Measurements from ENCODE around the gene HYDIN. TPM values are rescaled to one million over a fixed set of nuclear protein-coding genes. Genes with fewer than 3 reads are reported as not detected.

Gene HYDIN
- total RNA-seq, 1 experiment from 2014 or later, result not detected

DNA sequence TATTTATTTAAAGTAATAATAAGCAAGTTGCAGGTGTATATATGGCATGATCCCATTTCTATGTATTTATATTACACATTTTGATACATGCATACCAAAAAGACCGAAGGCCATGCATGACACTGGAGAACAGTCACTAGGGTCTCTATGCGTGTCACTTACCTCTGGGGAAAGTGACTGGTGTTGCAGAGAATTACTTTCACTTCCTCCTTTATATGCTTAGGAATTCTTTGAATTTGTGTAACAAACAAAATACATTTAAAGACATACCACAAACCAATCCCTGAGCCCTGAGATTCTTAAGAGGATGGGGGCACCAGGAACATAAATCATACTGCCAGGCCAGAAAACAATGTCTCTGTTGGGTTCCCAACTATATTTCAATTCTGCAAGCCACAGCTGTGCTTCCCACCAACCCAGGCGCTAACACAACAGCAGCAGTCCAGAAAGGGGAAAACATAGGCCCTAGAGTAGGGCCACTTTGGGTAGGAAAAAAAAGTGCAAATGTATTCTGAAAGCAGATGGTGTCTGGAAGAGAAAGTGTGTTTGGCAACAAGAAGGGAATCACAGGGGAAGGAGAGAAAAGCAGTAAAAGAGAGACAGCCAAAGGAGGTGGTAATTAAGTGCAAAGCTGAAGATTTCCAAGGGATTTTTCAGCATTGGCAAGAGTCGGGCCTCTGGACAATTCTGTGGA lies 24.5 kb upstream of the HYDIN start:
- DNase-seq (ENCODE audit: low read depth, low spot score) (no peak), ATAC-seq (no peak)
- Histone ChIP-seq H4K20me1 (ENCODE audit: insufficient read depth) (no peaks in the 10 kb centered on the region), H3K4me3 (replicated peaks in 1 of 2; ENCODE audit: low read depth in 1 of 2, low read length in 2 of 2) (no peak overlapping the region), H3K36me3 (ENCODE audit: control insufficient read depth in 1 of 2, insufficient read depth in 2 of 2, low read length in 2 of 2) (no peaks in the 10 kb centered on the region), H3K9ac (ENCODE audit: low read length) (no peak overlapping the region), H3K4me1 (ENCODE audit: control insufficient read depth in 1 of 2, insufficient read depth in 2 of 2, low read length in 2 of 2) (no peaks in the 10 kb centered on the region), H3K4me2 (ENCODE audit: low read length) (no peak overlapping the region), H2AFZ (ENCODE audit: low read depth, low read length, poor library complexity, severe bottlenecking) (no peak overlapping the region), H3K9me2 (ENCODE audit: insufficient read depth) (no peaks in the 10 kb centered on the region), H3K79me2 (ENCODE audit: insufficient read depth, low read length) (no peaks in the 10 kb centered on the region), H3K27me3 (ENCODE audit: insufficient read depth, low read length) (no peaks in the 10 kb centered on the region), H3K9me3 (ENCODE audit: control insufficient read depth in 1 of 2, insufficient read depth in 1 of 2, low read depth in 1 of 2, low read length in 2 of 2) (no peaks in the 10 kb centered on the region), H3K27ac (ENCODE audit: low read depth, low read length) (no peak overlapping the region)
- intact Hi-C loops (cut with micrococcal nuclease), result no loop called here
- ChIA-PET CTCF (interaction anchor here (1.4 kb wide), 1 partner anchor 57 kb away, joined by 3 read pairs; no protein-coding TSS in a partner anchor), POLR2A (no interaction called here), RAD21 (ENCODE audit: low non-redundant PET in 1 of 2, low total read pairs in 2 of 2, uncharacterized antibody in 2 of 2, unreplicated experiment in 2 of 2) (no interaction called here)
- no TSS peak for BruUV-seq (replicated peaks)
- no peak for TF ChIP-seq TCF7L2 (IDR thresholded peaks at IDR 0.05; ENCODE audit: borderline replicate concordance, extremely low read depth, insufficient read depth, insufficient read length)
- TF ChIP-seq, protein P1, sequence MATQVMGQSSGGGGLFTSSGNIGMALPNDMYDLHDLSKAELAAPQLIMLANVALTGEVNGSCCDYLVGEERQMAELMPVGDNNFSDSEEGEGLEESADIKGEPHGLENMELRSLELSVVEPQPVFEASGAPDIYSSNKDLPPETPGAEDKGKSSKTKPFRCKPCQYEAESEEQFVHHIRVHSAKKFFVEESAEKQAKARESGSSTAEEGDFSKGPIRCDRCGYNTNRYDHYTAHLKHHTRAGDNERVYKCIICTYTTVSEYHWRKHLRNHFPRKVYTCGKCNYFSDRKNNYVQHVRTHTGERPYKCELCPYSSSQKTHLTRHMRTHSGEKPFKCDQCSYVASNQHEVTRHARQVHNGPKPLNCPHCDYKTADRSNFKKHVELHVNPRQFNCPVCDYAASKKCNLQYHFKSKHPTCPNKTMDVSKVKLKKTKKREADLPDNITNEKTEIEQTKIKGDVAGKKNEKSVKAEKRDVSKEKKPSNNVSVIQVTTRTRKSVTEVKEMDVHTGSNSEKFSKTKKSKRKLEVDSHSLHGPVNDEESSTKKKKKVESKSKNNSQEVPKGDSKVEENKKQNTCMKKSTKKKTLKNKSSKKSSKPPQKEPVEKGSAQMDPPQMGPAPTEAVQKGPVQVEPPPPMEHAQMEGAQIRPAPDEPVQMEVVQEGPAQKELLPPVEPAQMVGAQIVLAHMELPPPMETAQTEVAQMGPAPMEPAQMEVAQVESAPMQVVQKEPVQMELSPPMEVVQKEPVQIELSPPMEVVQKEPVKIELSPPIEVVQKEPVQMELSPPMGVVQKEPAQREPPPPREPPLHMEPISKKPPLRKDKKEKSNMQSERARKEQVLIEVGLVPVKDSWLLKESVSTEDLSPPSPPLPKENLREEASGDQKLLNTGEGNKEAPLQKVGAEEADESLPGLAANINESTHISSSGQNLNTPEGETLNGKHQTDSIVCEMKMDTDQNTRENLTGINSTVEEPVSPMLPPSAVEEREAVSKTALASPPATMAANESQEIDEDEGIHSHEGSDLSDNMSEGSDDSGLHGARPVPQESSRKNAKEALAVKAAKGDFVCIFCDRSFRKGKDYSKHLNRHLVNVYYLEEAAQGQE (IDR thresholded peaks at IDR 0.05; ENCODE audit: low read depth), result no peak
- TF ChIP-seq JUND (IDR thresholded peaks at IDR 0.05), result no peak
- TF ChIP-seq FOSL1 (IDR thresholded peaks at IDR 0.05; ENCODE audit: low read depth), result no peak
- TF ChIP-seq ATF3 (IDR thresholded peaks at IDR 0.05), result no peak
- TF ChIP-seq EGR1 (IDR thresholded peaks at IDR 0.05; ENCODE audit: low read depth), result no peak
- no peak for TF ChIP-seq CEBPB (IDR thresholded peaks at IDR 0.05; ENCODE audit: low read depth)
